Right lobe of liver (tissue), 6 donors: Measurements from ENCODE around the gene MPZL2. TPM values are rescaled to one million over a fixed set of nuclear protein-coding genes. Genes with fewer than 3 reads are reported as not detected.

Experiments
- ATAC-seq, 4 donors: fragments of 200-7000 bp; cut with Tn5 transposase; one replicate each; pipeline ENCODE4 v1.9.1; 2020; ENCODE audit warnings: mild to moderate bottlenecking in 4 of 4, moderate library complexity in 4 of 4
- DNase-seq, 3 donors: peaks; one replicate each; pipeline ENCODE4 v3.0.0-alpha.2; 2020
- H3K27ac ChIP-seq, 3 donors: fragments of 200-600 bp; one replicate each; pipeline ENCODE4 v1.8.0; 2022
- H3K27me3 ChIP-seq, 2 donors: fragments of 200-600 bp; one replicate each; pipeline ENCODE4 v1.8.0; 2022
- H3K36me3 ChIP-seq, 4 donors: fragments of 200-600 bp; sonication (generic) in 1 of 4; one replicate each; pipeline versions ENCODE4 v1.5.1 to v1.8.0; 2017 to 2022; ENCODE audit warnings: control low read depth in 1 of 4
- H3K4me1 ChIP-seq, 4 donors: fragments of 200-600 bp; sonication (generic) in 1 of 4; one replicate each; pipeline versions ENCODE4 v1.5.1 to v1.8.0; 2017 to 2022; ENCODE audit warnings: control low read depth in 1 of 4
- H3K4me3 ChIP-seq, 3 donors: fragments of 200-600 bp; one replicate each; pipeline ENCODE4 v1.8.0; 2022
- H3K9me3 ChIP-seq, 4 donors: fragments of 200-600 bp; sonication (generic) in 1 of 4; one replicate each; pipeline versions ENCODE4 v1.5.1 to v1.8.0; 2017 to 2022; ENCODE audit warnings: control low read depth in 1 of 4
- CTCF ChIP-seq, 4 donors: fragments of 200-600 bp in 3 of 4; fragments of 450-650 bp in 1 of 4; IDR thresholded peaks; one replicate each; pipeline versions ENCODE4 v1.5.1 to v1.8.0; 2016 to 2022; ENCODE audit warnings: antibody characterized with exemption in 4 of 4, mild to moderate bottlenecking in 2 of 4
- POLR2A ChIP-seq: fragments of 450-650 bp; IDR thresholded peaks from one replicate; pipeline ENCODE4 v1.6.1; 2017; ENCODE audit warnings: antibody characterized with exemption, mild to moderate bottlenecking
- WGBS: methylation state at CpG from one replicate; pipeline ENCODE4 v1.1.6; 2018; ENCODE audit warnings: low coverage, low lambda C conversion rate; ENCODE audit not compliant: insufficient coverage; ENCODE audit errors: missing lambda C conversion rate; 5-methylcytosine and 5-hydroxymethylcytosine counted together
- intact Hi-C, 2 donors: fragments of 100-400 bp; cut with DNase I; formaldehyde crosslinking; loops; one replicate each; pipeline versions ENCODE4 v1.11.2 to v1.14.1; 2022
- total RNA-seq, 6 experiments: library from RNA; depleted of rRNA in 2 of 6; stranded (reverse); fragments of >200 nt in 2 of 6; fragmentation: NEBNext Ultra II Directional in 3 of 6; extraction: Animal tissue kit (Norgen Biotek cat#: 25700) in 3 of 6; gene quantifications; one replicate each; pipeline versions ENCODE4 v1.1.0 to v1.2.4, GENCODE V29; 2016 to 2023
- donor health status: DM: no; HTN: yes; CAD: no.
- donor health status: DM: no; HTN: no; CAD: no.
- donor health status: DM: no; HTN: no; CAD: no.
- donor health status: DM: no; HTN: yes; CAD: no.
- donor health status: DM: no; HTN: yes; CAD: no.

The MPZL2 gene
- total RNA-seq, 6 experiments from 2014 or later = 13.0 to 32.4 (median 21.2) TPM

- intact Hi-C loops = no loop called here
- TF ChIP-seq CTCF (IDR thresholded peaks at IDR 0.05) = peak in 3 of 4 donors; percentile 19 to 29 (median 25)
- no peak for TF ChIP-seq POLR2A
- no peak for DNase-seq
- WGBS = 0% methylated on average over 1 of the region's 1 CpG
- H3K27ac ChIP-seq = no peak overlapping the region
- no peaks in the 10 kb centered on the region for H3K9me3 ChIP-seq
- no peak overlapping the region for H3K4me3 ChIP-seq
- peak in 1 of 4 donors; percentile 15 for ATAC-seq
- peaks cover 0 to 8% (median 4%) of the 10 kb centered on the region in 4 donors for H3K4me1 ChIP-seq
- H3K36me3 ChIP-seq = peaks cover 0 to 16% (median 3%) of the 10 kb centered on the region in 4 donors
- no peaks in the 10 kb centered on the region for H3K27me3 ChIP-seq
Measured at GRCh38 chr11:118258410-118258809, 5.7 kb downstream of the MPZL2 start.

GRCh38 chr11:118252688-118253087 lies 11.4 kb downstream of the MPZL2 start:
- peak in 1 of 4 donors; percentile 20 for ATAC-seq
- DNase-seq = no peak
- Histone ChIP-seq H3K4me3 (peak overlapping the region in 2 of 3 donors; percentile 83 to 93), H3K4me1 (peaks cover 0 to 2% (median 0%) of the 10 kb centered on the region in 4 donors), H3K27ac (no peak overlapping the region), H3K9me3 (no peaks in the 10 kb centered on the region), H3K36me3 (peaks cover 0 to 5% (median 0%) of the 10 kb centered on the region in 4 donors), H3K27me3 (no peaks in the 10 kb centered on the region)
- 69% methylated on average over 3 of the region's 3 CpGs for WGBS
- TF ChIP-seq POLR2A = no peak
- intact Hi-C loops = no loop called here

- DNase-seq = peak; percentile 79 to 91 (median 85)
- ATAC-seq = peak; percentile 71 to 88 (median 80)
- Histone ChIP-seq H3K27me3 (no peaks in the 10 kb centered on the region), H3K36me3 (peaks cover 0 to 5% (median 0%) of the 10 kb centered on the region in 4 donors), H3K27ac (peak within 1 kb of the TSS; percentile 85 to 96 (median 95)), H3K4me1 (peaks cover 0 to 8% (median 0%) of the 10 kb centered on the region in 4 donors), H3K4me3 (peak within 1 kb of the TSS; percentile 58 to 93 (median 83)), H3K9me3 (no peaks in the 10 kb centered on the region)
- intact Hi-C loops = no loop called here
- TF ChIP-seq CTCF (IDR thresholded peaks at IDR 0.05) (no peak), POLR2A (peak; percentile 76)
- 4% methylated on average over 19 of the region's 33 CpGs for WGBS
Measured at GRCh38 chr11:118251858-118252652, 12.0 kb downstream of the MPZL2 start, which contains the start of gene MPZL3. TSS of gene MPZL3 (minus strand) at chr11:118252365. CDS start at chr11:118252294, 71 bp downstream.

GRCh38 chr11:118247041-118247440 lies 17.1 kb downstream of the MPZL2 start:
- 10% methylated on average over 1 of the region's 1 CpG for WGBS
- intact Hi-C loops = no loop called here
- H3K4me1 ChIP-seq = peaks cover 0 to 14% (median 0%) of the 10 kb centered on the region in 4 donors
- peak; percentile 54 for TF ChIP-seq POLR2A
- TF ChIP-seq CTCF (IDR thresholded peaks at IDR 0.05) = peak in 2 of 4 donors; percentile 25 to 31
- H3K9me3 ChIP-seq = no peaks in the 10 kb centered on the region
- peak overlapping the region; percentile 25 to 68 (median 48) for H3K27ac ChIP-seq
- peak; percentile 81 to 91 (median 88) for ATAC-seq
- no peak overlapping the region for H3K4me3 ChIP-seq
- H3K27me3 ChIP-seq = no peaks in the 10 kb centered on the region
- DNase-seq = no peak
- H3K36me3 ChIP-seq = no peaks in the 10 kb centered on the region
